GM21360 (cell line): ENCODE results near the gene ZDHHC13.
"Not testable (repeated sequence)": the region's sequence is repeated elsewhere in the genome, so short reads cannot be mapped to it uniquely, and the experiment has no call there.

ENCODE experiments used
- ATAC-seq: cut with Tn5 transposase; IDR thresholded peaks from one replicate; pipeline ENCODE4 v1.9.1; 2021; ENCODE audit warnings: mild to moderate bottlenecking, moderate library complexity; ENCODE audit not compliant: unreplicated experiment

ZDHHC13 gene

GRCh38 chr11:19099093-19099492, 17.9 kb upstream of the ZDHHC13 start:
- ATAC-seq = no peak

DNA sequence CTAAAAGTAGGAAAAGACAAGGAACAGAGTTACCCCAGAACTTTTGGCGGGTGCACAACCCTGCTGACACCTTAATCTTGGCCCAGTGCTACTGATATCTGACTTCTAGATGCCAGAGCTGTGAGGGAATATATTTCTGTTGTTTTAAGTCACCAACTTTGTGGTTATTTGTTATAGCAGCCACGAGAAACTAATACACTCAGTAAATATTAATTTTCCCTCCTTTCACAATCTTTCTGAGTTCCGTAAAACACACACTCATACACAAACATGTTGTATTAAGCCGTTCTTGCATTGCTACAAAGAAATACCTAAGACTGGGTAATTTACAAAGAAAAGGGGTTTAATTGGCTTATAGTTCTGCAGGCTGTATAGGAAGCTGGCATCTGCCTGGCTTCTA, 16.1 kb upstream of the ZDHHC13 start:
- ATAC-seq = no peak

- no peak for ATAC-seq
Observed at GRCh38 chr11:19101796-19102520, 15.0 kb upstream of the ZDHHC13 start.

DNA sequence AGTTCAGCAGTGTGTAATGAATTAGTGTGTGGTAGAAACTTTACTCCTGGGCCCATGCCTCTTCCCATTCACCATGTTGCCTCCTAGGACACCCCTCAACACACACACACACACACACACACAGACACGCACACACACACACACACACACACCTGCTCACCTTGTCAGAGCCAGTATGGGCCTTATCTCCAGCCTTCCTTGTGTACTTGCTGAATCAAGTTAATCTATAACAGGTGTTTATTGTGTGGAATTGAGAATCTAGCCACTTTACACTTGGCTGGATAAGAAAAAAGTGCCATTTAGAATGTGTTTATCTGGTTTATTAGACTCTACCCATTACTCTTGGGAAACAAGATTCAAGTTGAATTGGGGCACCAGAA, 14.5 kb upstream of the ZDHHC13 start:
- no peak for ATAC-seq

GRCh38 chr11:19105011-19105410, 12.0 kb upstream of the ZDHHC13 start:
- no peak for ATAC-seq

GRCh38 chr11:19107125-19107524, 9.8 kb upstream of the ZDHHC13 start:
- no peak for ATAC-seq

DNA sequence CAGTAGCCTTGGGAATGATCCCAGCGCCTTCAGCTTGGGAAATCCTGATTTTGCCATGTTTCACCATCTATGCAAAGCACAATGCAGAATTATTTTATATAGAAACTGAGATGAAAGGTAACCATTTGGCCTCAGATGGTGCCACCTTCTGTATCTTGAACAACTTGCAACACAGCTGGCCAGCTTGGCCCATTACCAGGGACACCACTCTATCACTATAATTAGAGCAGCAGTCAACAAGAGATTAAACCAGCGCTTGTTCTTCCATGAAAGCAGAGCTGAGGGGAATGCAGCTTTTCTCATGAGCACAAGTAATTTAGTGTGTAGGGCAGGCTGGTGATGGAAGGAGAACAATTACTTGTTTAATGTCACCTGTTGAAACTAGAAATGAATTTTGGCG, 6.7 kb upstream of the ZDHHC13 start:
- no peak for ATAC-seq

- no peak for ATAC-seq
Observed at GRCh38 chr11:19111809-19112208, 5.2 kb upstream of the ZDHHC13 start.

DNA sequence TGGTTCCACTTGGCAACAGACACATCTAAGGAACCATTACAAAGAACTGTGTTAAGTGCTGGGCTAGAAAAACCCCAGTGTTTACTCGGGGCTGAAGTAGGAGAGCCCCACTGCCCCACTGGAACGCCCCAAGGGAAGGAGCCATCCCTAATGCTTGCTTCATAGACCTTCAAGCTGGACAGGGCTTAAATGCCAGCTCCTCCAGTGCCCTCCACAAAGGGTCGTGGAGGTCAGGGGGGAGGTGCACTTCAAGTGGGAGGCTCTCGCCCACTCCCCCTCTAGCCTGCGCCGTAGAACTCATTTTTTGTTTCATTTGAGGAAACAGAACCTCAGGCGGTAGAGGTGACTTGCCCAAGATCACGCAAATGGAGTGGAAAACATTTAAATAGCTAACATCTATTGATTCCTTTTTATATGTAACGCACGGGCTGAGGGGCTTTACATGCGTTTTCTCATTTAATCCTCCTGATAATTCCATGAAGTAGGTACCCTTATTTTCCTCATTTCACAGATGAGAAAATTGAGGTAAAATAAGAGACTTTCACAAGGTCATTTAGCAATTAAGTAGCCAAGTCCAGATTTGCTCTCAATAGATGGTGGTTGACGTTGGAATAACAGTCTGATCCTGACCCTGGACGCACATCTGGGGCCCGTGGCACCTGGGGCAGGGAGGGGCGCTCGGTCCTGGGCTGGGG, 545 bp upstream of the ZDHHC13 start:
- ATAC-seq = no peak

DNA sequence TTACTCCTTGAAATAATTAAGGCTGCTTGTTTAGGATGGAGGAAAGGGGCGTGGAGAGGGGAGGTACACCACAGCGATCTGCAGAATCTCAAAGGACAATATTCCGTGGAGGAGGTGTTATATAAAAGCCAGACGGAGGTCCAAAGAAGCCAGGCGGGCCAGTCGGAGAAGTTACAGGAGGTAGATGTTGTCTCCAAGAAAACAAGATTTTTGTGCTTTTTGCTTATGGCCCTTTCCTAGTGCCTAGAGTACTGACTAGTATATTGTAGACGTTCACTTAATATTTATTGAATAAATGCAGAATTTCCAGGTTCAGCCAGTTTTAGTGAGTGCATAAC, 761 bp downstream of the ZDHHC13 start:
- ATAC-seq = no peak

- no peak for ATAC-seq
Observed at GRCh38 chr11:19121646-19122045, 4.7 kb downstream of the ZDHHC13 start.

- no peak for ATAC-seq
Observed at GRCh38 chr11:19122960-19123615, 6.1 kb downstream of the ZDHHC13 start.

- not testable (repeated sequence) for ATAC-seq
Observed at GRCh38 chr11:19126562-19127325, 9.8 kb downstream of the ZDHHC13 start.

DNA sequence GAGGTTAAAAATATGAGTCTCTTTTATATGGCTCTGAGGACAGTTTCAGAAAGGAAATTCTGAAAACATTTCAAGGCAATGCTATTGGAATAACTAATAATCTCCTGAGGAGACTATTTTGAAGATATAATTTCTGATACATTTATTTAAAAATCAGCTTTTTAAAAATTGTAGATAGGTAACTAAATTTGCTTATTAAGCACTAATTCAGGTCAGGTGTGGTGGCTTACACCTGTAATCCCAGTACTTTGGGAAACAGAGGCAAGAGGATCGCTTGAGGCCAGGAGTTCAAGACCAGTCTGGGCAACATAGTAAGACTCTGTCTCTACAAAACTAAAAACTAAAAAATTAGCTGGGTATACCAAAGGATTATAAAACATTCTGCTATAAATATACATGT, 17.0 kb downstream of the ZDHHC13 start:
- no peak for ATAC-seq

GRCh38 chr11:19136884-19137283, 19.9 kb downstream of the ZDHHC13 start:
- ATAC-seq = not testable (repeated sequence)

DNA sequence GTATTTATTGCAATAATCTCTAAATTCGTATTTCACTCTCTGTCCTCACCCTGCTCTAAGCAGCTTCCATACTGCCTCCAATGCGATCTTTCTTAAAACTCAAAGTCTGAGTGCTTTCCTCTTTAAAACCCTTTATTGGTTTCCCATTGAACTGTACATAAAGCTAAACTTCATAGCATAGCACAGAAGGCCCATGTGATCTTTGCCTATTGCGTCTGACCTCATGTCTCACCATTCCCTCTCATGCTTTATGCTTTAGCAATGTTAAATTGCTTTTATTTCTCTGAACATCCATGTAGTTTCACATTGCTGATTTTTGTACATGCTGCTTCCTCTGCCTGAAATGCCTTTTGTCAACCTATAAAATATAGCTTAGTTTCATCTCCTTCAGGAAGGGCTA, 28.4 kb downstream of the ZDHHC13 start:
- ATAC-seq = no peak

DNA sequence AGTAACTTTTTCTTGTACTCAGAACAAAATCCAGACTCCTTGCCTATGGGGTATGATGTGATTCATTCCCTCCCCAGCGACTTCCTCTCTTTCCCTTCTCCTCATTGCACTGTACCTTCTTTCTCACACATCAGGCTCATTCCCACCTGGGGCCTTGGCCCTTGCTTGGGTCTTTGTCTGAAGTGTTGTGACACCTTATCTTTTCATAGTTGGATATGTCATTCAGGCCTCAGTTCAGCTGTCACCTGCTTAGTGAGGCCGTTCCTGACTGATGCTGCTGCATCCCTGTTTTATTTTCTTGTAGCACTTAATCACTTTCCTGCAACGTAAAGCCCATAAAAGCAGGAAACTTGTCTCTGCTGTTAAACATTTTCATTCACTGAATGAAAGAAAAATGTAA, 39.9 kb downstream of the ZDHHC13 start:
- ATAC-seq = no peak

DNA sequence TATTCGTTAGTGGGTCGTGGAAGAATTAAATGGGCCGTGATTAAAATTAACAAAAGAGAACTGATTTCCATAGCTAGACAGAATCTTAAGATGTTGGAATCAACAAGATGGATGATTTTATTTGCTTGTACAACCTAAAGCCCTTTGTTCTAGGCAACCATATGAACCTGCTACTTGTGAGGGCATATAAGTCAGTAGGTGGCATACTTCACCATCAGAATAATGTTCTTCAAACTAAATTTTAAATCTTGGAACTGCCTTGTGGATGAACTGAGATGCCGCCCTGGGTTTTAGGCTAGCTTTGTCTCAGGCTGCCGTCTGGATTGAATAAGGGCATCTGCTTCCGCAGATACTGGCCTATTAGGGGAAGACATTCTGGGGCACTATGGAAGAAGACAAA, 43.9 kb downstream of the ZDHHC13 start:
- ATAC-seq = no peak

GRCh38 chr11:19161651-19162050, 44.7 kb downstream of the ZDHHC13 start:
- ATAC-seq = no peak

DNA sequence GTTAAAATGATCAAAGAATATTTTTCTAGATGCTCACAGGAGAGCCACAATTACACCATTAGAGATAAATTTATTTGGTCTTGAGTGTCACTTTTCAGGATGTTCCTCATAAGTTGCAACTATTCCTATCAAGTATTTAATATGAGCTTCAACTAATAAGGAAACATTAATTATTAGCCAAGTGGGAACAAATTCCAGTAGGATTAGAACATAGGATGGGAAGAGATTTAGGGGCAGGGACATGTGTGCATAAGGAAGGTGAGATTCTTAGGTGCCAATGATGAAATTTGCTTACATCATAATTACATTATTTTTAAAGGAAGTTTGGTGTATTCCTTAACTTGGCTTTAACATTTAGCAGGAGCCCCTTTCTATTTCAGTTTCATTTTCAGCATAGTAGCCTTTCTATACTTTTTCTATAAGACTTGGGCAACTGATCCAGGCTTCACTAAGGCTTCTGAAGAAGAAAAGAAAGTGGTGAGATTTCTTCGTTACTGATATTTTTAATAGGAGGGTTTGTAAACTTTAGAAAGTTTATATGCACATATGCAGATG, 46.1 kb downstream of the ZDHHC13 start:
- ATAC-seq = no peak

DNA sequence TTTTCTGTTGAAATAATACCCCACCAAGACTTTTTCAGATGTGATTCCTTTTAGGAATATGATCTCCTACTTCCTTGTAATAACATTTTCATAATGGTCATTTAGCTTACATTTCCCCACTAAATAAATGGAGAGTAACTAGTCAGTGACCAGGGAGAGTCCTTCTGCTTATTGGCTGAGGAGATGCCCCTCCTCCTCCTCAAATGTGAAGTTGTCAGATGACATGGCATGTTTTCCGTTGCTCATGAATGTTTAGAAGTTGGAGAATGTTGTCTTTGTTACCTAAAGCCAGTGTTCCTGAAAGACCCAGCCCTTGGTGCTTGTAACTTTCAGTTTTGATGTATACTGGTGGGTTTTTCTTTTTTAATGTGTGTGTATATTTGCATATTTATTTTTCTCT, 46.6 kb downstream of the ZDHHC13 start:
- no peak for ATAC-seq
